NCI-H510A treated with DMSO at 0.1 percent for 48 hours (cell line): ENCODE data around the gene ACADSB.

Experiments used
- DNase-seq: peaks from one replicate; lab custom pipeline; 2025; lab: John Stamatoyannopoulos, UW

The ACADSB gene

GRCh38 chr10:123004298-123004697 lies 4.5 kb upstream of the ACADSB start:
- DNase-seq: no peak

GRCh38 chr10:123007558-123008354 lies 1.1 kb upstream of the ACADSB start:
- peak; percentile 33 for DNase-seq

GRCh38 chr10:123009105-123009820 lies 457 bp downstream of the ACADSB start:
- DNase-seq: peak; percentile 31

GRCh38 chr10:123011987-123012386 lies 3.2 kb downstream of the ACADSB start:
- DNase-seq: no peak

- no peak for DNase-seq
Measured at GRCh38 chr10:123013456-123014419, 4.9 kb downstream of the ACADSB start.

GRCh38 chr10:123014772-123015171 lies 6.0 kb downstream of the ACADSB start:
- no peak for DNase-seq

- no peak for DNase-seq
Measured at GRCh38 chr10:123016228-123016627, 7.4 kb downstream of the ACADSB start.

- no peak for DNase-seq
Measured at GRCh38 chr10:123017421-123018165, 8.8 kb downstream of the ACADSB start.

GRCh38 chr10:123018531-123018930 lies 9.7 kb downstream of the ACADSB start:
- no peak for DNase-seq

GRCh38 chr10:123019264-123019663 lies 10.5 kb downstream of the ACADSB start:
- no peak for DNase-seq

- peak; percentile 51 for DNase-seq
Measured at GRCh38 chr10:123019941-123020703, 11.3 kb downstream of the ACADSB start.

- DNase-seq: peak; percentile 14
Measured at GRCh38 chr10:123021517-123021916, 12.7 kb downstream of the ACADSB start.

- DNase-seq: no peak
Measured at GRCh38 chr10:123024540-123024939, 15.7 kb downstream of the ACADSB start.

- DNase-seq: no peak
Measured at GRCh38 chr10:123026302-123026701, 17.5 kb downstream of the ACADSB start.

- no peak for DNase-seq
Measured at GRCh38 chr10:123027861-123028260, 19.1 kb downstream of the ACADSB start.

GRCh38 chr10:123031124-123031523 lies 22.3 kb downstream of the ACADSB start:
- DNase-seq: no peak

- no peak for DNase-seq
Measured at GRCh38 chr10:123034332-123034731, 25.5 kb downstream of the ACADSB start.

GRCh38 chr10:123035467-123036086 lies 26.8 kb downstream of the ACADSB start:
- no peak for DNase-seq

GRCh38 chr10:123038782-123039631 lies 30.2 kb downstream of the ACADSB start:
- DNase-seq: no peak

GRCh38 chr10:123039632-123039930 lies 30.8 kb downstream of the ACADSB start:
- no peak for DNase-seq
